T-helper 1 cell treated with Interleukin-12 subunit alpha and Interleukin-12 subunit beta and Interleukin-4 antibody, amounts not matched to agents 30 ng/mL and 1 ng/mL, for 36 hours (primary cell): Measurements from ENCODE around the gene ADNP2. TPM values are rescaled to one million over a fixed set of nuclear protein-coding genes. Genes with fewer than 3 reads are reported as not detected.

Experiments used
- intact Hi-C: fragments of 100-400 bp; cut with micrococcal nuclease; formaldehyde crosslinking; loops from one replicate; pipeline ENCODE4 v1.15.1; 2024
- total RNA-seq: library from RNA; stranded (reverse); gene quantifications from 2 replicates; pipeline ENCODE4 v1.2.3, GENCODE V29; 2022

Gene ADNP2, protein sequence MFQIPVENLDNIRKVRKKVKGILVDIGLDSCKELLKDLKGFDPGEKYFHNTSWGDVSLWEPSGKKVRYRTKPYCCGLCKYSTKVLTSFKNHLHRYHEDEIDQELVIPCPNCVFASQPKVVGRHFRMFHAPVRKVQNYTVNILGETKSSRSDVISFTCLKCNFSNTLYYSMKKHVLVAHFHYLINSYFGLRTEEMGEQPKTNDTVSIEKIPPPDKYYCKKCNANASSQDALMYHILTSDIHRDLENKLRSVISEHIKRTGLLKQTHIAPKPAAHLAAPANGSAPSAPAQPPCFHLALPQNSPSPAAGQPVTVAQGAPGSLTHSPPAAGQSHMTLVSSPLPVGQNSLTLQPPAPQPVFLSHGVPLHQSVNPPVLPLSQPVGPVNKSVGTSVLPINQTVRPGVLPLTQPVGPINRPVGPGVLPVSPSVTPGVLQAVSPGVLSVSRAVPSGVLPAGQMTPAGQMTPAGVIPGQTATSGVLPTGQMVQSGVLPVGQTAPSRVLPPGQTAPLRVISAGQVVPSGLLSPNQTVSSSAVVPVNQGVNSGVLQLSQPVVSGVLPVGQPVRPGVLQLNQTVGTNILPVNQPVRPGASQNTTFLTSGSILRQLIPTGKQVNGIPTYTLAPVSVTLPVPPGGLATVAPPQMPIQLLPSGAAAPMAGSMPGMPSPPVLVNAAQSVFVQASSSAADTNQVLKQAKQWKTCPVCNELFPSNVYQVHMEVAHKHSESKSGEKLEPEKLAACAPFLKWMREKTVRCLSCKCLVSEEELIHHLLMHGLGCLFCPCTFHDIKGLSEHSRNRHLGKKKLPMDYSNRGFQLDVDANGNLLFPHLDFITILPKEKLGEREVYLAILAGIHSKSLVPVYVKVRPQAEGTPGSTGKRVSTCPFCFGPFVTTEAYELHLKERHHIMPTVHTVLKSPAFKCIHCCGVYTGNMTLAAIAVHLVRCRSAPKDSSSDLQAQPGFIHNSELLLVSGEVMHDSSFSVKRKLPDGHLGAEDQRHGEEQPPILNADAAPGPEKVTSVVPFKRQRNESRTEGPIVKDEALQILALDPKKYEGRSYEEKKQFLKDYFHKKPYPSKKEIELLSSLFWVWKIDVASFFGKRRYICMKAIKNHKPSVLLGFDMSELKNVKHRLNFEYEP
- 24.7 and 26.4 TPM in 2 replicates for total RNA-seq

- intact Hi-C loops: loop anchor here (1.0 to 5.0 kb wide), 7 partner anchors 46 to 714 kb away; partner anchors contain the start of genes CTDP1, NFATC1, RBFA and SLC66A2
Observed at GRCh38 chr18:80108739-80109675, at the start of gene ADNP2. ADNP2 (plus strand) TSS chr18:80109262; CDS start chr18:80117543, 8,281 bp downstream.

DNA sequence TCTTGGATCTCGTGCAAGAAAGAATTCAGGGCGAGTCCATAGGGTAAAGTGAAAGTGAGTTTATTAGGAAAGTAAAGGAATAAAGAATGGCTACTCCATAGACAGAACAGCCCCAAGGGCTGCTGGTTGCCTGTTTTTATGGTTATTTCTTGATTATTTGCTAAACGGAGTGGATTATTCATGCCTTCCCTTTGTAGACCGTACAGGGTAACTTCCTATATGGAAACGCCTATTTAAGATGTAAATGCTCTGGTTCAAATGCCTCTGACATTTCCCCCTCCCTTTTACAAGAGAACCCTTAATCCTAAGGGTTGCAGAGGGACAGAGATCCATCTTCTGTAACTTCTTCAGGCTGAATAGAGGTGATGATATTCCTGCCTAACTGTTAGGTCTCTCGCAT lies 49.1 kb upstream of the ADNP2 start:
- intact Hi-C loops: no loop called here

DNA sequence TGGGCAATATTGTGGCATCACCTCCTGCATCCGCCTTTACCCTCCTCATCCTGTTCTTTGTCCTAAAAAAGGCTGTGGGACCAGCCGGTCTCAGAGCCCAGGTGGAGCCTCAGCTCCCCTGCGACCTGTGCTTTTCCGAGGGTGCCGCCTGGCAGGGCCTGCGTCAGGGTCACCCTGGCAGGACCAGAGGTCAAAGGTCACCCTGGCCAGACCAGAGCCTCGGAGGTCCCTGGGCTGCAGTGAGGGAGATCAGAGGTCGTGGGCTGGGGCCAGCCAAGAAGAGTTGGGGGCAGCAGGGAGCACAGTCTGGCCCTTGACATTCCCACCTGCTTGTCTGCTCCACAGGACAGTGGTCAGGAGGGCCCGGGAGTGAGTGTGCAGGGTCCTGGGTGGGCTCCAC lies 43.4 kb upstream of the ADNP2 start:
- intact Hi-C loops: no loop called here

- intact Hi-C loops: no loop called here
Observed at GRCh38 chr18:80067321-80067720, 41.7 kb upstream of the ADNP2 start.

- intact Hi-C loops: no loop called here
Observed at GRCh38 chr18:80067897-80068296, 41.2 kb upstream of the ADNP2 start.

DNA sequence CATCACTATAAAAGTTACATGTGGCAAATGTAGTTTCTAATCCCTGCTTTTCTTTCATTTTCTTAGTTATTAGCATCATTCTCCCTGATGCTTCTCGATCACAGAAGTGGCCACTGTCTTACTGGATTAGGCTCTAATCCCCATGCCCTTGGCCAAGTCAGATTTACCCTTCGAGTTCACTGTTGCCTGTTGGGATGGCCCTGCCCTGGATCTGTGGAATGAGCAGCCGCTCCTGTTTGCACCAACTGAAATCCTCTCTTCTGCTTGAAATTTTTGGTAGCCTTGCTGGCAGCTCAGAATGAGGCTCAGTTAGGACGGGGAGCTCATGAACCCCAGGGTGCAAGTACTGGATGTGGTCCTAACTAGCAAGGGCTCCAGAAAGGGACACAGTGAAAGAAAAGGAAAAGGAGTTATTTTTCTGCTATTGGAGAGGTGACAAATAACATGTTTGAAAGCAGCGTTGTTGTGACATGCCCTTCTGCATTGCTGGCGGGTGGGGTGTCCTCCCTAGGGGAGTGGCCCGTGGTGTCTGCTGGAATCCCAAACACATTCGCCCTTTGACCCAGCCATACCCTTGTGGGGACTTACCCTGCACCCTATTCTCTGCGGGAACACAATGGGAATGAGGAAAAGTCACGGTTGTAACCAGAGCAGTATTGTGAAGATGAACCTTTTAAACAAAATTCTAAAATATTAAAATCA lies 40.3 kb upstream of the ADNP2 start:
- intact Hi-C loops: no loop called here

GRCh38 chr18:80070825-80071224 lies 38.2 kb upstream of the ADNP2 start:
- intact Hi-C loops: no loop called here

DNA sequence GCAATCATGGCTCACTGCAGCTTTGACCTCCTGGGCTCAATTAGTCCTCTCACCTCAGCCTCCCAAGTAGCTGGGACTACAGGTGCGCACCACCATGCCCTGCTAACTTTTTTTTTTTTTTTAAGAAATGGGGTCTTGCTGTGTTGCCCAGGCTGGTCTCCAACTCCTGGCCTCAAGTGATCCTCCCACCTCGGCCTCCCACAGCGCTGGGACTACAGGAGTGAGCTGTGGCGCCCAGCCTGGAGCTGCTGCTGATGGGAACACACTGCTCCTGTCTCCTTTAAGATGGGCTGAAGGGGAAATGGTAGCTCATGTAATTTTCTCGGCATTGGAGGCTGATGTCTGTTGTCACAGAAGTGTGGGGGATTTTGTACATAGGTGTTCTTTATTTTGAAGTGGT lies 34.9 kb upstream of the ADNP2 start:
- intact Hi-C loops: no loop called here

DNA sequence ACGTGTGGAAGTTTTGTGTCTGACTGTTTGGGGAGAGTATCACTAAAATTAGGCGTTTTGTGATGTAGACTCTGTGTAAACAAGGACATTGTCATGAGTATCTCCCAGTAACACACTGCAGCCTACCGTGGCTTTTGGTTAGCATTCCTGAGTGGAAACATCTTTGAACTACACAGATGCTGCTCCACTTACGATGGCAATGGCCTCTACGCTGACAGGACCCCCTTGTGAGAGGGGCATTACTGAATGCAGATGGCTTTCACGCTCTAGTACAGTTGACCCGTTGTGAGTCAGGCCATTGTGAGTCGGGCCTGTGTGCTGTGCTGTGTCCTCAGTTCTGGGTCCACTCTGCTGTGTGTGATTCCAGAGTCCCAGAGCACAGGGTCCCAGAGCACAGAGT lies 34.4 kb upstream of the ADNP2 start:
- intact Hi-C loops: no loop called here

DNA sequence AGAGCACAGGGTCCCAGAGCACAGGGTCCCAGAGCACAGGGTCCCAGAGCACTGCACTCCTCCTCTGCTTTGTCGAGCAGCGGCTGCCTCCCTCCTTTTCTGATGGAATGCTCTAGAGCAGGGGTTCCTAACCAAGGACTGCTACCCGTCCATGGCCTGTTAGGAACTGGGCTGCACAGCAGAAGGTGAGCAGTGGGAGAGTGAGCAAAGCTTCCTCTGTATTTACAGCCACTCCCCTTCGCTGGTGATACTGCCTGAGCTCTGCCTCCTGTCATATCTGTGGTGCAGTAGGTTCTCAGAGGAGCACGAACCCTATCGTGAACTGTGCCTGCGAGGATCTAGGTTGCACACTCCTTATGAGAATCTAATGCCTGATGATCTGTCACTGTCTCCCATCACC lies 33.1 kb upstream of the ADNP2 start:
- intact Hi-C loops: no loop called here

GRCh38 chr18:80076379-80076778 lies 32.7 kb upstream of the ADNP2 start:
- intact Hi-C loops: no loop called here

GRCh38 chr18:80077873-80078272 lies 31.2 kb upstream of the ADNP2 start:
- intact Hi-C loops: no loop called here

DNA sequence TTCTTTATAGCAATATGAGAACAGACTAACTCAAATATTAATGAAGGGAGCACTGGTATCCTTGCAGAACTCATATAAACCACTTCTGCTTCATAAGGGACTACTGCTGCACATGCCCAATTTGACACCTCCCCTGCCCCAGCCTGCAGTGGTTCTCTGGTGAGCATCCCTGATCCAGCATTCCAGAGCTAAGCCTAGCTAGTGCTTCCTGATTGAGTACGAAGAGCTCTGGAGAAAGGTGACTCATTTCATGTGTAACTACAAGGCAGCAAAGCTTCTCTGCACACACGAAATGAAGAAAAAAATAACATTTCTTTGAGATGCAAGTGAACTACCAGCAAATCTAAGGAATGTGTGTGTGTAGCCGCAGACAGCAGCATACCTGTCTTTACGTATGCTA lies 22.8 kb upstream of the ADNP2 start:
- intact Hi-C loops: no loop called here

DNA sequence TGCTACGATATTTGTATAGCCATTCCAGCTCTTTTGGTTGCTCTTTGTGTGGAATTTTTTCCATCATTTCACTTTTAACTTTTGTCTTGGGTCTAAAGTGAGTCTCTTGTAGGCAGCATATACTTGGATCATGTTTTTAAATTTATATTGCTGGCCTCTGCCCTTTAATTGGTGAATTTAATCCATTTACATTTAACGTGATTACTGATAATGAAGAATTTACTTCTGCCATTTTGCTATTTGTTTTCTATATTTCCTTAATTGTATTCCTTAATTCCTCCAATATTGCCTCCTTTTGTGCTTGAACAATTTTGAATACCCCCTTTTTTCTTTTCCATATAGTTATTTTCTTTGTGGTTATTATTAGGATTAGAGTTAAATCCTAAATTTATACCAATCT lies 21.0 kb upstream of the ADNP2 start:
- intact Hi-C loops: no loop called here

- intact Hi-C loops: no loop called here
Observed at GRCh38 chr18:80088823-80089222, 20.2 kb upstream of the ADNP2 start.

DNA sequence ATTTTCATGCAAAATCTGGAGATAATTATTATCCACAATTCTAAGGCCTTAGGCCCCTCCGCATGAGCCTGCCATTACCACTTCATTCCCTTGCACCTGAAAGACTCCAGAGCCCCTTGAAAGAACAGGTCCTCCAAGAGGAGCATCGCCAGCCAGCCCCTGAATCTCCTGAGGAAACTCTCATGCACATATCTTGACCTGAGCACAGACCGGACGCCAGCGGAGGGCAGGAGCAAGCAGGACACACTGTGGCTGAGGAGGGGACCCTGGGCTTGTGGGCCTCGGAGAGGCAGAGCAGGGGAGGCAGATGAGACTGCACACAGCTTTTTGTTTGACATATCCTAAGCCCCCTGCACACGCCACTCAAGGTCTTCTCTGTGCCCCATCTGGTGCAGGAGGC lies 13.6 kb upstream of the ADNP2 start:
- intact Hi-C loops: no loop called here

GRCh38 chr18:80096032-80096565 lies 13.0 kb upstream of the ADNP2 start:
- intact Hi-C loops: no loop called here

GRCh38 chr18:80097201-80097600 lies 11.9 kb upstream of the ADNP2 start:
- intact Hi-C loops: no loop called here

GRCh38 chr18:80103231-80103630 lies 5.8 kb upstream of the ADNP2 start:
- intact Hi-C loops: no loop called here

DNA sequence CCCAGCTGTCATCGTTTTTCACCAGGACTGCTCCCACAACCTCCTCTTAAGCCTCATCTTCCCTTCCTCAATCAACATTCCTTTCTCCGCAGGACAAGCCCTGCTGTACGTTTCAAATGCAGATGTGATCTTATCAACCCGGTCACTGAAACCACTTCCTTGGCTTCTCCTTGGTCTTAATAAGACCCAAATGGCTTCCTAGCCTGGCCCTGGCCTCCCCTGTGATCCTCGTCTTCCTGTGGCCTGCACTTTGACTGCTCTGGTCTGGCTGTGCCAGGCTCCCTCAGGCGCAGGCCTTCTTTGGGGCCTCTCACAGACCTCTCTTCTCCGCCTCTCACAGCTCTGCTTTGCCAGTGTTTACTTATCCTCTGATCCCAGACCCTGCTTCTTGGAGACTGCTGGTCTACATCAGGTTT lies 4.7 kb upstream of the ADNP2 start:
- intact Hi-C loops: no loop called here
